Gastroesophageal sphincter (tissue), 4 donors: Measurements from ENCODE around the gene FBXL13. TPM values are rescaled to one million over a fixed set of nuclear protein-coding genes. Genes with fewer than 3 reads are reported as not detected.
"Not testable (repeated sequence)": the region's sequence is repeated elsewhere in the genome, so short reads cannot be mapped to it uniquely, and the experiment has no call there.

Source experiments
- ATAC-seq: fragments of 150-250 bp; one replicate; pipeline ENCODE4 v1.9.1; 2016; ENCODE audit warnings: mild to moderate bottlenecking, moderate library complexity
- H3K27ac ChIP-seq, 4 donors: fragments of 200-600 bp; sonication (generic) in 3 of 4; 1 replicate in 3 of 4; 2 replicates in 1 of 4; pipeline ENCODE4 v1.5.1; 2016 to 2019
- H3K27me3 ChIP-seq: fragments of 200-600 bp; sonication (generic); one replicate; pipeline ENCODE4 v1.5.1; 2019
- H3K36me3 ChIP-seq, 2 donors: fragments of 200-600 bp; sonication (generic); one replicate each; pipeline ENCODE4 v1.5.1; 2019; ENCODE audit warnings: control low read depth in 1 of 2
- H3K4me1 ChIP-seq, 3 donors: fragments of 200-600 bp; sonication (generic); 1 replicate in 2 of 3; 2 replicates in 1 of 3; pipeline ENCODE4 v1.5.1; 2016 to 2019; ENCODE audit warnings: control low read depth in 2 of 3
- H3K4me3 ChIP-seq, 2 donors: fragments of 200-600 bp; sonication (generic); one replicate each; pipeline ENCODE4 v1.5.1; 2019; ENCODE audit warnings: mild to moderate bottlenecking in 1 of 2, moderate library complexity in 1 of 2
- H3K9me3 ChIP-seq, 3 donors: fragments of 200-600 bp; sonication (generic); one replicate each; pipeline ENCODE4 v1.5.1; 2017 to 2019; ENCODE audit warnings: control low read depth in 2 of 3
- EP300 ChIP-seq: sonication (generic); formaldehyde crosslinking; IDR thresholded peaks from one replicate; pipeline ENCODE4 v1.6.1; 2017; ENCODE audit warnings: antibody characterized with exemption, mild to moderate bottlenecking
- POLR2A ChIP-seq, 2 donors: fragments of 450-650 bp; IDR thresholded peaks; one replicate each; pipeline ENCODE4 v1.6.1; 2017; ENCODE audit warnings: antibody characterized with exemption in 2 of 2, mild to moderate bottlenecking in 2 of 2, moderate library complexity in 1 of 2
- POLR2AphosphoS5 ChIP-seq: sonication (generic); formaldehyde crosslinking; IDR thresholded peaks from one replicate; pipeline ENCODE4 v1.6.1; 2017; ENCODE audit warnings: antibody characterized with exemption
- WGBS, 2 donors: methylation state at CpG; one replicate each; pipeline ENCODE4 v1.1.5; 2018; ENCODE audit warnings: low coverage in 1 of 2; 5-methylcytosine and 5-hydroxymethylcytosine counted together
- total RNA-seq, 4 donors: library from RNA; depleted of rRNA; stranded (reverse); fragments of >200 nt; gene quantifications; one replicate each; pipeline ENCODE4 v1.1.0, GENCODE V29; 2016
- TF ChIP-seq, protein P1 (sequence below), 4 experiments: fragments of 200-600 bp in 2 of 4; fragments of 450-650 bp in 2 of 4; sonication (generic) in 1 of 4; IDR thresholded peaks; one replicate each; pipeline ENCODE4 v1.5.1; 2017 to 2019; ENCODE audit warnings: antibody characterized with exemption in 4 of 4, mild to moderate bottlenecking in 2 of 4, moderate library complexity in 2 of 4

The FBXL13 gene
- total RNA-seq, 4 donors from 2014 or later, result 1.3 to 5.8 (median 3.2) TPM

DNA sequence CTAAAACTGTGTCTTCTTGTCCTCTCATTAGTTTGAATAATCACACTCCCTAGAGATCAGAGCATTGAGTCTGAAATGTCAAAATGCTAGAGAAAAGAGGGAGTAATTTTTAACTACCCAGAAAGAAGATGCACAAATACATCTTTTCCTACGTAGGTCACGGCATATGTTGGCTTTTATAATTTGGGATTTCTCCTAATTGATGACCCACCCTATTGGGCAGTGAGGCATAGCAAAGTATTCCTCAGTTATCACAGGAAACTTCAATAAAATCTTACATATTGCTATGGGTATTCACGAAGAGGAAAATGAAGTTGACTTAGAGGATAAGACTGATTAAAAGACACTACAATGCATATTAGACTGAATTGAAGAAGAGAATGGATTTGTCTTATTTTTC is 25.8 kb upstream of the FBXL13 start:
- Histone ChIP-seq H3K4me1 (no peaks in the 10 kb centered on the region), H3K4me3 (no peak overlapping the region), H3K9me3 (no peaks in the 10 kb centered on the region), H3K27ac (no peak overlapping the region), H3K36me3 (peaks cover 0 to 68% of the 10 kb centered on the region in 2 donors), H3K27me3 (no peaks in the 10 kb centered on the region)
- 55 to 61% methylated on average over 3 of the region's 3 CpGs for WGBS, 2 donors
- TF ChIP-seq, protein P1, sequence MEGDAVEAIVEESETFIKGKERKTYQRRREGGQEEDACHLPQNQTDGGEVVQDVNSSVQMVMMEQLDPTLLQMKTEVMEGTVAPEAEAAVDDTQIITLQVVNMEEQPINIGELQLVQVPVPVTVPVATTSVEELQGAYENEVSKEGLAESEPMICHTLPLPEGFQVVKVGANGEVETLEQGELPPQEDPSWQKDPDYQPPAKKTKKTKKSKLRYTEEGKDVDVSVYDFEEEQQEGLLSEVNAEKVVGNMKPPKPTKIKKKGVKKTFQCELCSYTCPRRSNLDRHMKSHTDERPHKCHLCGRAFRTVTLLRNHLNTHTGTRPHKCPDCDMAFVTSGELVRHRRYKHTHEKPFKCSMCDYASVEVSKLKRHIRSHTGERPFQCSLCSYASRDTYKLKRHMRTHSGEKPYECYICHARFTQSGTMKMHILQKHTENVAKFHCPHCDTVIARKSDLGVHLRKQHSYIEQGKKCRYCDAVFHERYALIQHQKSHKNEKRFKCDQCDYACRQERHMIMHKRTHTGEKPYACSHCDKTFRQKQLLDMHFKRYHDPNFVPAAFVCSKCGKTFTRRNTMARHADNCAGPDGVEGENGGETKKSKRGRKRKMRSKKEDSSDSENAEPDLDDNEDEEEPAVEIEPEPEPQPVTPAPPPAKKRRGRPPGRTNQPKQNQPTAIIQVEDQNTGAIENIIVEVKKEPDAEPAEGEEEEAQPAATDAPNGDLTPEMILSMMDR (IDR thresholded peaks at IDR 0.05), result no peak
- TF ChIP-seq POLR2AphosphoS5 (no peak), EP300 (no peak), POLR2A (IDR thresholded peaks at IDR 0.05) (no peak)
- ATAC-seq, result no peak

DNA sequence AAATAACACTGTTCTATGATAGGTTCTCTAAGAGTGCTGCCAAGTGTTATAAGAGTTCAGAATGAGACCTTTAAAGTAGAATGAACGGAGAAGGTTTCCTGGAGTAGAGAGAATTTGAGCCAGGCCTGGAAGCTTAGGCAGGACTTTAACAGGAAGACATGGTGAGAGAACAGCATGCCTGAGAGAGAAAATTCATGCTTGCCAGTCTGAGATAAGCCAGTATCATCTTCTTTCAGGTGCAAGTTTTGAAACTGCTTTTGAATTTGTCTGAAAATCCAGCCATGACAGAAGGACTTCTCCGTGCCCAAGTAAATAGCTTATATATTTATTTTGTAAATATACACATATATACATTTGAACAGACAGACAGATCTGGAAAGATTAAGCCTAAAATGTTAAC is 22.4 kb upstream of the FBXL13 start:
- H3K4me1 ChIP-seq, result no peaks in the 10 kb centered on the region
- H3K36me3 ChIP-seq, result peaks cover 0 to 57% of the 10 kb centered on the region in 2 donors
- no peak for ATAC-seq
- H3K4me3 ChIP-seq, result no peak overlapping the region
- TF ChIP-seq POLR2A (IDR thresholded peaks at IDR 0.05) (no peak), POLR2AphosphoS5 (no peak), EP300 (no peak)
- TF ChIP-seq, protein P1 (IDR thresholded peaks at IDR 0.05), result no peak
- H3K27ac ChIP-seq, result no peak overlapping the region
- no peaks in the 10 kb centered on the region for H3K27me3 ChIP-seq
- no peaks in the 10 kb centered on the region for H3K9me3 ChIP-seq
- WGBS, 2 donors, result 90 to 100% methylated on average over 2 of the region's 2 CpGs

DNA sequence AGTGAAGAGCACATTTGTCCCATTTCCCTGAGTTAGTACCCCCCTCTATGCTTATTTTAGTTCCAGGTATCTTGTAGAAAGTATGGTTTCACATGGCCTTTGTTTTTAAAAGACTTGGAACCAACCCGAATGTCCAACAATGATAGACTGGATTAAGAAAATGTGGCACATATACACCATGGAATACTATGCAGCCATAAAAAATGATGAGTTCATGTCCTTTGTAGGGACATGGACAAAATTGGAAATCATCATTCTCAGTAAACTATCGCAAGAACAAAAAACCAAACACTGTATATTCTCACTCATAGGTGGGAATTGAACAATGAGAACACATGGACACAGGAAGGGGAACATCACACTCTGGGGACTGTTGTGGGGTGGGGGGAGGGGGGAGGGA is 21.0 kb upstream of the FBXL13 start:
- not testable (repeated sequence) for H3K4me1 ChIP-seq, ATAC-seq, H3K9me3 ChIP-seq, H3K27ac ChIP-seq, H3K27me3 ChIP-seq, H3K4me3 ChIP-seq
- H3K36me3 ChIP-seq, result peaks cover 0 to 48% of the 10 kb centered on the region in 2 donors
- WGBS, 2 donors, result 83 to 100% methylated on average over 1 of the region's 2 CpGs

DNA sequence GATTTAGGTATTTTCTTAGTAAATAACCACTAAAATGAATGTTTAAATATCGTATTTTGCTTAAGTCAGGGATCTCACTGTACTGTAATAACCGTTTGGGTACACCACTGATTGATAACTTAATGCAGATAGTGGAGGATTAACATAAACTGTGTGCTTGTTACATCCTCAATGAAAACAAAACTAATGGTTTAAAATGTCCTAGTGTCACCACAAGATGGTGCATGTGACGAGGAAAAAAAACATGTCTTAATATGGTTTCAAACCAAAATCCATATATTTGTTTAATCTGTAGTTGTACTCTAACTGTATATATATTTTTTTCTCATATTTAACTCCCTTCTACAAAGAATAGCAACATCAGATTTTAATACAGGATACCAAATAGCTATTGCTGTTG is 19.5 kb upstream of the FBXL13 start:
- no peaks in the 10 kb centered on the region for H3K27me3 ChIP-seq
- no peak overlapping the region for H3K4me3 ChIP-seq
- 34 to 57% methylated on average over 2 to 3 of the region's 3 CpGs for WGBS, 2 donors
- peaks cover 0 to 62% of the 10 kb centered on the region in 2 donors for H3K36me3 ChIP-seq
- TF ChIP-seq POLR2AphosphoS5, result no peak
- TF ChIP-seq, protein P1 (IDR thresholded peaks at IDR 0.05), result no peak
- TF ChIP-seq EP300, result no peak
- TF ChIP-seq POLR2A (IDR thresholded peaks at IDR 0.05), result no peak
- H3K4me1 ChIP-seq, result no peaks in the 10 kb centered on the region
- no peaks in the 10 kb centered on the region for H3K9me3 ChIP-seq
- no peak overlapping the region for H3K27ac ChIP-seq
- no peak for ATAC-seq

DNA sequence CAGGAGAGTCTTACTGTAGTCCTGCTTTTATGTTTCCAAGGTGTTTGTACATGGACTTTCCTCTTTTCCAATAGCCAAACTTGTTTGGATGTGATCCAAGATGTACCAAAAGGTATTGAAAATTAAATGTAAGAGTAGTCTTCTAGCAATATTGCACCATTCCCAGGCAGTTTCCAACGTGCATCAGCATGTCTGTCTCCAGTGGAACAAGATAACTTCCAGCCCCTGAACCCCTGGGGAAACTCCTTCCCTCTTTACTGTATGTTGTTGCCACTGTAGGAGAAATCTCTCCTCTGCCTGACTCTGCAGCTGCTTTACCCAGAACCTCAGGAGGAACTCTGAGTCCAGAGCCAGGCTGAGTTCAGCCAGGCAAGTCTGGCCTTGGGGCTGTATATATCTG is 18.8 kb upstream of the FBXL13 start:
- H3K36me3 ChIP-seq, result peaks cover 0 to 68% of the 10 kb centered on the region in 2 donors

DNA sequence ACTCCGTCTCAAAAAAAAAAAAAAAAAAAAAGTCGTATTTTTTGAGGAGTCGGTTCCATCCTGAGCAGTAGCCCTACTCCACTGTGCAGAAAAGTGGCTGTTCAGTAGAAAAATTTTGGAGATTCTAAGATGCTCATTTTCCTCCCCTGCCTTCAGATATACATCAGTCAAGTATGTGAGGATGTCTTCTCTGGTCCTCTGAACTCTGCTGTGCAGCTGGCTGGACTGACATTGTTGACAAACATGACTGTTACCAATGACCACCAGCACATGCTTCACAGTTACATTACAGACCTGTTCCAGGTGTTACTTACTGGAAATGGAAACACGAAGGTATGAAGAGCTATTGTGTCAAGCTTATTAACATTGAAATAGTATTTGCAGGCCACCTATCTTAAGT is 17.7 kb upstream of the FBXL13 start:
- 66% methylated on average over 4 of the region's 4 CpGs; no CpG with 5 or more reads in 1 of the 2 donors for WGBS, 2 donors
- not testable (repeated sequence) for H3K27me3 ChIP-seq, H3K4me3 ChIP-seq, ATAC-seq, H3K9me3 ChIP-seq, H3K27ac ChIP-seq, H3K4me1 ChIP-seq
- H3K36me3 ChIP-seq, result peaks cover 0 to 69% of the 10 kb centered on the region in 2 donors

More for the DNA sequence above, 18.8 kb upstream of the FBXL13 start:
- Histone ChIP-seq H3K27ac (no peak overlapping the region), H3K4me3 (no peak overlapping the region), H3K27me3 (no peaks in the 10 kb centered on the region), H3K4me1 (no peaks in the 10 kb centered on the region), H3K9me3 (no peaks in the 10 kb centered on the region)
- no peak for ATAC-seq
- TF ChIP-seq EP300 (no peak), POLR2A (IDR thresholded peaks at IDR 0.05) (no peak), POLR2AphosphoS5 (no peak)
- TF ChIP-seq, protein P1 (IDR thresholded peaks at IDR 0.05), result no peak
- WGBS, 2 donors, result 14 to 44% methylated on average over 1 of the region's 1 CpG
